Cardiac fibroblast (primary cell): ENCODE measurements around the gene LAG3.
A peak's percentile ranks its signal among the peaks of the same experiment; 100 is the strongest.

ENCODE experiments used
- DNase-seq, 2 donors: peaks; one replicate each; pipeline versions ENCODE4 v3.0.0 to v3.0.0-alpha.2; 2010; ENCODE audit warnings: low read depth in 2 of 2
- H3K4me3 ChIP-seq, 2 donors: replicated peaks in 1 of 2; 1 replicate in 1 of 2; 2 replicates in 1 of 2; pipeline ENCODE4 v1.5.1; 2011; ENCODE audit warnings: low read depth in 2 of 2, low read length in 2 of 2, mild to moderate bottlenecking in 2 of 2, moderate library complexity in 1 of 2
- CTCF ChIP-seq: IDR thresholded peaks from one replicate; pipeline ENCODE4 v1.5.1; 2011; ENCODE audit warnings: low read depth, mild to moderate bottlenecking, low read length, inconsistent platforms

The LAG3 gene

GRCh38 chr12:6796576-6796975, 24.3 kb downstream of the LAG3 start:
- no peak for TF ChIP-seq CTCF
- no peak for DNase-seq
- H3K4me3 ChIP-seq = no peak overlapping the region

- no peak for DNase-seq
- no peak for TF ChIP-seq CTCF
- no peak overlapping the region for H3K4me3 ChIP-seq
Observed at GRCh38 chr12:6799147-6799546, 26.8 kb downstream of the LAG3 start.

- peak in 1 of 2 donors; percentile 22 for DNase-seq
- no peak for TF ChIP-seq CTCF
- H3K4me3 ChIP-seq = no peak overlapping the region
Observed at GRCh38 chr12:6807170-6807569, 34.9 kb downstream of the LAG3 start.

GRCh38 chr12:6809056-6809455, 36.7 kb downstream of the LAG3 start:
- no peak for TF ChIP-seq CTCF
- H3K4me3 ChIP-seq = no peak overlapping the region
- DNase-seq = no peak

- no peak for TF ChIP-seq CTCF
- H3K4me3 ChIP-seq = no peak overlapping the region
- no peak for DNase-seq
Observed at GRCh38 chr12:6810758-6811157, 38.4 kb downstream of the LAG3 start.

- H3K4me3 ChIP-seq = no peak overlapping the region
- DNase-seq = no peak
- TF ChIP-seq CTCF = no peak
Observed at GRCh38 chr12:6813363-6813762, 41.0 kb downstream of the LAG3 start.

GRCh38 chr12:6816598-6816997, 44.3 kb downstream of the LAG3 start:
- no peak overlapping the region for H3K4me3 ChIP-seq
- no peak for DNase-seq
- TF ChIP-seq CTCF = no peak
